HG03045 (cell line): ENCODE results near the gene KANSL3.

Experiments used
- ATAC-seq: cut with Tn5 transposase; IDR thresholded peaks from one replicate; pipeline ENCODE4 v1.9.1; 2021; ENCODE audit warnings: mild to moderate bottlenecking, moderate library complexity; ENCODE audit not compliant: unreplicated experiment

The KANSL3 gene

DNA sequence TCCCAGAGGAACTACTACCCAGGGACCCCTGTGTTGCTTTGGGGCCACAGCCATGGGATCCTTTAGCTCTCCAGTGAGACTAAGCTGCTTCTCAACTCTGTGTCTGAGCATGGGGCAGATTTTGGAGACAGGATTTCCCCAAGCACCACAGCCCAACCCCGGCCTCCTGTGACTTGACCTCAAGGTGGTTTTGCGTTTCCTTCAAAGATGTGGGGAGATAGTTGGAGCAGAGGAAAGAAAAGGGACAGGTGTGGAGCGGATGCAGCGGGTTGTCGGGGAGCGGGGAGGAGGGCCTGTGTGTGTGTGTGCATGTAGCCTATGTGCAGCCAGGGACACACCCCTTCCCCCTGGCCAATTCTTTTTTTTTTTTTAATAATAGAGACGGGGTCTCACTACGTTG, 91.3 kb downstream of the KANSL3 start:
- no peak for ATAC-seq

DNA sequence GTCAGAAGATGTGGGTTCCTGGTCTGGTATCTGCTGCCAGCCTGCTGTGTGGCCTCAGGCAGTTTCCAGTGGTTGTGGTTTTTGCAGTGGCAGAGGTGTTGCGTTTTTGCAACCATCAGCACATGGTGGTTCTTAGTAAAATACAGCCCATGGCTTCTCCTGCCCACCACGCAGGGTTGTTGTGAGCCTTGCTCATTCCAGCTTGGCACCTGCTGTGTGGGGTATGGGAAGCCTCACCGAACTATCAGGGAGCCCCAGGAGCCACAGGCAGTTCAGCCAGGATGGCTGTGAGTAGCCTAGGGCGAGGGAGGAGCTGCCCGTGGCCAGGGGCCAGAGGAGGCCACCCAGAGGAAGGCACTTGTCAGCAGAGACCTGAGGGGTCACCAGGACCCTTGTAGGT, 91.8 kb downstream of the KANSL3 start:
- no peak for ATAC-seq
